Sigmoid colon (tissue), 4 donors: Measurements from ENCODE around the gene VPS33B.

Experiments used
- CTCF ChIP-seq, 4 experiments: fragments of 450-650 bp in 3 of 4; fragments of 200-600 bp in 1 of 4; IDR thresholded peaks; one replicate each; pipeline ENCODE4 v1.5.1; 2016 to 2019; ENCODE audit warnings: antibody characterized with exemption in 4 of 4, mild to moderate bottlenecking in 3 of 4, moderate library complexity in 2 of 4
- EP300 ChIP-seq, 4 donors: sonication (generic); formaldehyde crosslinking; IDR thresholded peaks; one replicate each; pipeline ENCODE4 v1.6.1; 2017; ENCODE audit warnings: antibody characterized with exemption in 4 of 4
- POLR2A ChIP-seq, 2 donors: fragments of 450-650 bp; IDR thresholded peaks; one replicate each; pipeline ENCODE4 v1.6.1; 2016; ENCODE audit warnings: antibody characterized with exemption in 2 of 2, mild to moderate bottlenecking in 2 of 2, moderate library complexity in 2 of 2
- POLR2AphosphoS5 ChIP-seq, 4 donors: sonication (generic); formaldehyde crosslinking; IDR thresholded peaks; one replicate each; pipeline ENCODE4 v1.6.1; 2017; ENCODE audit warnings: antibody characterized with exemption in 4 of 4

- TF ChIP-seq CTCF (IDR thresholded peaks at IDR 0.05) (no peak), POLR2A (IDR thresholded peaks at IDR 0.05) (no peak), EP300 (IDR thresholded peaks at IDR 0.05) (no peak), POLR2AphosphoS5 (IDR thresholded peaks at IDR 0.05) (no peak)
Observed at GRCh38 chr15:90987561-90988141, 34.7 kb downstream of the VPS33B start.
